Superior temporal gyrus (tissue), 1 donor: Measurements from ENCODE around the gene HMOX2.

Experiments used
- DNase-seq: peaks from one replicate; pipeline ENCODE4 v3.0.0-alpha.2; 2016; ENCODE audit errors: extremely low spot score

HMOX2 gene

GRCh38 chr16:4523686-4524085 lies 47.5 kb downstream of the HMOX2 start:
- DNase-seq = no peak

DNA sequence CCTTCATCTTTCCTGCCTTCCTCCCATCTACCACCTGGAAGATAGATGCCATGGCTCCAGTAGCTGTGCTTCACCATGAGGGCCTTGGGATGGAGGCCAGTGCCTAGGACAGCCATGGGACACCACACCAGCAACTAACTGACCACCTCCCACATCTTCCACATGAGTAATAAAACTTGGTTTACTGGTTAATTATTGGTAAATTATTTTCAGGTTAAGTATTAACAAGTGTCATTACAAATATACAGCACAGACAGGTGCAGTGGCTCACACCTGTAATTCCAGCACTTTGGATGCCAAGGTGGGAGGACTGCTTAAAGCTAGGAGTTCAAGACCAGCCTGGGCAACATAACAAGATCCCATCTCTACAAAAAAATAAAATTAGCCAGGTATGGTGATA lies 48.4 kb downstream of the HMOX2 start:
- no peak for DNase-seq

DNA sequence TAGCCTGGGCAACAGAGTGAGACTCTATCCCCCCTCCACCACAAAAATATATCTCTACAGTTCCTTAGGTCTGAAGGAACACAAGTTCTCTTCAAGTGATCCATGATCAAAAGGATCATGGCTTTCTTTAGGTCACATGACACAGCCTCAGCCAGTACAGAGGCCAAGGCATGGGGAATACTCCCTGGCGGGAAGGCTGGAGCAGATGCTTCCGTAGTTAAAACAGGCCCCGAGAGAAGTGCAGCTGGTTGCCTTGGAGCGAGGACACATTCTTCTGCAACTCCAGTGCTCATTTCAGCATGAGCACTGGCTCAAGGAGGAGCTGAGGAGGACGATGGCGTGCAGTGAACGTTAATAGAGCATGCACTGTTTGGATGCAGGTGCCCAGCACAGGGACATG lies 48.9 kb downstream of the HMOX2 start:
- peak; percentile 24 for DNase-seq

DNA sequence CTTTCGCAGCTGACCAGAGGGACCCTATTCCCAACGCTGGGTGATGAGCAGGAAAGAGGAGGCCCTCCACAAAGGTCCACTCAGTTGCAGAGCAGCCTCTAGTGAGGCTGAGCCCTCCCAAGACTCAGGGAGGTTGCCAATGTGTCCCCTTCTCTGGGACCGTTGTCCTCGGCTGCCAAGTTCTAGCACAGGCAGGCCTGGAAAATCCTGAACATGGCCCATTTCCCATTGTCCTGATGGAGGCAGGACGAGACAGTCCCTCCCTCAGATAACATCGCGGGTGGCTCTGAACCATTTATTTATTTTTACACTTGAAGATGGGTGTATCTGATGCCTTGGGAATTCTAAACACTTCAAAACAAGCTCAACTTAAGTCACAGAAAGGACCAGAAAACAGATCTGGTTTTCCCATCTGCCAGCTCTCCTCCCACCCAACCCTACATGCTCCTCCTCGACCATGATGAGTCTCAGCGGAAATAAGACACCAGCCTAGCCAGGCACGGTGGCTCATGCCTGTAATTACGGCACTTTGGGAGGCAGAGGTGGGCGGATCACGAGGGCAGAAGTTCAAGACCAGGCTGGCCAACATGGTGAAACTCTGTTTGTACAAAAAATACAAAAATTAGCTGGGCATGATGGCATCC lies 49.6 kb downstream of the HMOX2 start:
- no peak for DNase-seq

DNA sequence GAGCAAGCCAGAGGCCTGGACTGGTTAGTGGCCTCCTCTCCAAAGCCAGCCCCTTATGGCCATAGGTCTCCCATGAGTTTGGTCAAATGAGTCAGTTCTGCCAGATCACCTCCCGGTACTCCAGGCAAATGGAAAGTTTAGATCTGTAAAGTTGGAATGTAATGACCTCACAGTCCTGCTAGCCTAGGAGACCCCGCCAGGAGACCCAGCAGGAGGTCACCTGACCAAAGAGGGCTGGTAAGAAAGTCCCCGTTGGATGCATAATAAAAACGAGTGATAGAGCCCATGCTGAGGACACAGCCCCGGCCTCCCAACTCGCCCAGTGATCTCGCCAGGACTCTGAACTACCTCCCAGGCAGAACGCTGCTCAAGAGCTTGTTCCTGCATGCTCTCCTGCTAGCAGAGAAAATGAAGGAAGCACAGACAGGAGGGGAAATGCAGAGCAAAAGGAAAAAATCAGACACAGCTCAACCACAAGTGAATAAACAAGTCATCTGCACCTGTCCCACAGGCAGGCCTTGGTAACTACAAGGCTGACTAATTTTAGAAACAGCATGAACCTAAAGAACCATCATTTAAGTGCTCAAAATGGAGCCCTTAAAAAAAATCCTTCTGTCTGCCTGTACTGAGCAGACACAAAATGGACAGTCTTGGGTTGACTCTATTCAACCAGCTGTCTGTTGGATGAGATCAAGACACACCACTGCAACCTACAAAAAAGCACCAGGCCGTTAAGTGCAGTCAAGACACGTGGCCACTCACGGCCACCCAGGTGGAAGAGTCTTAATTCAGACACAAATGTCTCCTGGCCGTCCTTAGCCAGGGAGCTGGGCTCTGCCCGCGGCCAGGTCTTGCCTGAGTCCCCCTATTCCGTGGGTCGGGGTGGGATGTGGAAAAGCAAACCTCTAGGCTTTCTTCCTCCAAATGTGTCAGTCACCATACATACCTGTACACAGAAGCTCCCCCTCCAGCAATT lies 53.2 kb downstream of the HMOX2 start:
- DNase-seq = no peak

DNA sequence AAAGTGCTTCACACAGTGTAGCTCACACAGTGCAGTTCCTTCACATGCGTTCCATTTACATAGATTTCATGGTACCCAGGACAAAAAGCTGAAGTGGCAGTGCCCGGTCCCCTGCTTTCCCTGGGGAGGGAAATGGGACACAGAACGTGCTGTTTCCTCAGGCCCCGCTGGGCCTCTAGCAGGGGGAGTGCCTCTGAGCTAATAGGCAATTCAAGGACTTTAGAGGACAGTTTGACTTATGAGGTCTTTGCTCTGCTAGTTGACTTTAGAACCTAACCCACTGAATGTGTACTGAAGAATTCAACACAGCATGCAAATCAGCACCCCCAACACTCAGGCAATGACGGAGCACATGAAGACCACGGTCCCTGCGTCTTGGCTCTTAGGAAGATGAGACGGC lies 55.6 kb downstream of the HMOX2 start:
- no peak for DNase-seq

- DNase-seq = no peak
Observed at GRCh38 chr16:4532238-4532637, 56.0 kb downstream of the HMOX2 start.

DNA sequence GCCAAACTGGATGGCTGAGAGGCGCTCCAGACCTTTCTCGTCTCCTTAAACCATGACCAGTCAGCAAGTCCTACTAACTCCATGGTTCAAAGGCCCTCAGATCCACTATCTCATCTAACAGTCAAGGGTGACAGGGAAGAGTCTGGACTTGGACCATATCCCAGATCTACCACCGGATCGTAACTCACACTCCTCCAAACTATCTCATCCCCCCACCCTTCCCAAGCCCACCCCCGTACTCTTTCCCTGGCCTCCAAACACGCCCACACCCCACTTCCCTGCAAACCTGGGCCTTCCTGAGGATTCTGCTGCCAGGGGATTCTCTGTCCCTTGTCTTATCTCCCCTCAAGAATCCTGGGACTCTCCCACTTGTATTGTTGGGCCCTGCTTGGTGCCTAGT lies 57.3 kb downstream of the HMOX2 start:
- no peak for DNase-seq

- peak; percentile 8 for DNase-seq
Observed at GRCh38 chr16:4534151-4534790, 58.1 kb downstream of the HMOX2 start.

DNA sequence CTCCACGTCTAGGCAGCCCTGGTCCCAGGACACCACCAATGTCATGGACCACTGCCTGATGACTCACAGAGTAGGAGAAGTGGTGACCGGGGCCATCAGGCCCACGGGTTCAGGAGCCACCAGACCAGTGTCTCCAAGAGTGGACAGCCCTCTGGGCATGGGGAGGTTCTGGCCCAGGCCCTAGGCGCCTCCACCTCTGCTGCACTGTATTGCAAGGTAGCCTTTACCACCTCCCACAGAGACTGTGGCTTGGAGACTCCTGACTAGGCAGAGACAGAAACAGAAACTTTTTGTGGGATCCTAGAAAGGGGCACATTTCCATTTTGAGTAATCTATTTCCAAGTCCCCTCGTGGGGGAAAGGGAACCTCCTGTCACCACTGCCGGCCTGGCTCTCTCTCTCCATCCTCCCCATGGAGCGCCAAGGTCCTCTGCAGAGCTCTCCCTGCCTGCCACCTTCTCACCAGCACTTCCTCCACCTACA lies 59.5 kb downstream of the HMOX2 start:
- DNase-seq = no peak

DNA sequence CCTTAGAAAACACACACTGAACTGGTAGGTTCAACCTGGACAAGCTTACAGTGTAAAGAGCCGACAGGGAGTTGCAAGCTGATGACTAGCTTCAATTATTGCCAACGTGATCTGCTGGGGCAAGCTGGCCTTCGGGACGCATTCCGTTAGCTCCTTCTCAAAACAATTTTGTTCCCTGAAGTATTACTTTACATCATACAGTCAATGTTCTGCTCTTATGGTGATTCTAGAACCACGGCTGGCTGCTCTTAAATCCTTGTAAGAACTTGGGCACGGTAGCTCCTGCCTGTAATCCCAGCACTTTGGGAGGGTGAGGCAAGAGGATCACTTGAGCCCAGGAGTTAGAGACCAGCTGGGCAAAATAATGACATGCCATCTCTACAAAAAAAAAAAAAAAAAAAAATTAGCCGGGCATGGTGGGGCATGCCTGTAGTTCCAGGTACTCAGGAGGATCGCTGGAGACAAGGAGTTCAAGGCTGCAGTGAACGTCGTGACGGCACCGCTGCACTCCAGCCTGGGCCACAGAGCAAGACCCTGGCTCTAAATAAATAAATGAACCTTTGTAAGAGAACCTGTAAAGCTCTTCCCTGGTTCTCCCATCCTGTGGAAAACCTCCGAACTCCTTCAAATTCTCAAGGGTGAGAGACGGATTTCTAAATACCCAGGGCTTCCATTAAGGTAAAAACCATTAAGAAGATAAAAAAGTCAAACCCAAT lies 60.4 kb downstream of the HMOX2 start:
- DNase-seq = no peak

- peak; percentile 14 for DNase-seq
Observed at GRCh38 chr16:4537376-4538343, 61.5 kb downstream of the HMOX2 start.

DNA sequence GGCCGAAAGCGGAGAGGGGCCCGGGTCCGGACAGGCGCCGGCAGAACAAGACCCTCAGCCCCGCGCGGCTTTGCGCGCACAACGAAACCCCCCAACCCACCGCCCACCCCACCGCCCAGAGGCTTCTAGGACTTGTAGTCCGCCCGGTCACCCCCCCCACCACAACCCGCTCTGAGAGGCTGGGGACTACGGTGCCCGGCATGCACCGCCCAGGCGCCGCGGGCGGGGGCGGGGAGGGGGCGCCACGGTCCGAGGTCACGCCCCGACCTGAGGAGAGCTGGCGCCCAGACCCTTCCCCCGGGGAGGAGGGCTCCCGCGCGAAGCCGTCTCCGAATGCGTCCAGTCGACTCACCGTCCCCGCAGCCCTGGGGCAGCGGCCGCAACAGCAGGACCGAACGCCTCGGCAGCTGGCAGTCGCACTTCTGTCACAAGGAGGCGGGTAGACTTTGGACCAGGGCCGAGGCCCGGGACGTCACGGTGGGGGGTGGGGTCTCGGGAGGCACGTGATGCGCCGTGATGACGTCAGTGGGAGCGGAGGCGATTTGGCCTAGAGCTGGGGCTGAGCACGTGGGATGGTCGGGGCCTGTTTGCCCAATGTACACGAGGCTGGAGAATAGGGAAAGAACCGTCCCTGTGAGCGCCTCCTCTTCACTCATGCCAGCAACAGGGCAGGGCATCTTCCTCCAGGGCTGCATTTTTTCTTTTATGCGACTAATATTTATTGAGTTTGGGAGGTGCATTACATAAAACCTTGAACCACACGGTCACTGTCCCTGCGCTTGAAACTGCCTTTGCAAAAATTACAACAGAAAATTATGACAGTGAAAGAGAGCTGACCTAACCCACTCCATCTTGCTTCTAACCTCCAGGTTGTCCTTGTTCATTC lies 62.4 kb downstream of the HMOX2 start, which contains the start of gene CDIP1:
CDIP1 (minus strand) TSS at position 424 of the 886 bp plus-strand sequence. CDS start 24,643 bp downstream, outside the sequence.
- DNase-seq = peak; percentile 96

DNA sequence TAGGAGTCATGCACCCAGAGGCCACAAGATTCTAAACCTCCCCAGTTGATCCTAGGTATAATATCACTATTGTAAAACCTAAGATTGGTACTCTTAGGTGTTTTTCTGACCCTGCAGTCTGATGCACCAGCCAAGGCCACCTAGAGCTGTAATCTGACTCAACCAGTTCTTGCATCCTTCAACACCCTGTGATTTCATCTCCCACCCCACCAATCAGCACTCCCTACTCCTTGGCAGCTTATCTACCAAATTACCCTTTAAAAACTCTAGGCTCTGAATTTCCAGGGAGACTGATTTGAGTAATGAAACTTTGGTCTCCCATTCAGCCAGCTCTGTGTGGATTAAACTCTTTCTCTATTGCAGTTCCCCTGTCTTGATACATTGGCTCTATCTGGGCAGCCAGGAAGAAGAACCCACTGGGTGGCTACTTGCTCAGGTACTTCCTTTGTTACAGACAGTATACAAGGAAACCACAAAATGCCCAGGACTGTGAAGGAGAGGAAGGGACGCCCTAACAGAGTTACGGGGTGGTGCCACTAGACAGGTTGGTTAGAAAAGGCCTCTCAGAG lies 63.6 kb downstream of the HMOX2 start:
- no peak for DNase-seq

- no peak for DNase-seq
Observed at GRCh38 chr16:4544473-4544872, 68.3 kb downstream of the HMOX2 start.

DNA sequence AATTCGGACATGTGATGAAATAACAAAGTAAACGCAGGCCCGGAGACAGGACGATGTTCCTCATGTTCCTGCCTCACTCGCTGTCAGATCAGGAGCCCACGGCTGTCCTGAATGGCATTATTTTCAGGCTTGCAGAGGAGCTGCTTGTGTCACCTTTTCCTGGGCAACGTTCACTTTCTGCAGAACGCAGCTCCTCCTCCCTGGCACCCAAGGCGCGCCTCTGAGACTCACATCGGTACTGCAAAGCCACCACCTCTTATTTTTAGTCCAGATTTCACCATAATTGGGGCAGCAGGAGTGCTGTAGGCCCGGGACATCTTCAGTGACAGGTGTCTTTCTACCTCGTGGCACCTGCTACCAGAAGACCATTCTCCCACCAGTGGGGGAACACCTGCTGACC lies 71.9 kb downstream of the HMOX2 start:
- DNase-seq = no peak

DNA sequence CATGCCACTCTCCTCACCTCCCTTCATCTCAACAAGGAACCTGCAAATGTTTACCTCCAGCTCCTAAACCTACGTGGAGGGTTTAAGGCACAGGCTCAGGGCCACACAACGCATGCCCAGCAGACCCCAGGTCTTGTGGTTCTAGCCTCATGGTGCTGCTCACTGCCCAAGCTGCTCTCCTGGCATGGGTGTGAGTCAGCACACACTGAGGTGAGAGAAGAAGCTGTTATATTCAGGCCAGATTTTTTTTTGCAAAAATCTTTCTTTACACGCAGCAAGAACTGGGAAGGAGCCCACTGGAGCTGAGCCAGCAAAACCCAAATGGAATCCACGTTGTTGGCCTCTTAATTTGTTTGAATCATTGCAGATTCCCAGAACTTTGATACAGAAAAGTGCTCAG lies 74.4 kb downstream of the HMOX2 start:
- no peak for DNase-seq

- peak; percentile 33 for DNase-seq
Observed at GRCh38 chr16:4552541-4552940, 76.3 kb downstream of the HMOX2 start.

DNA sequence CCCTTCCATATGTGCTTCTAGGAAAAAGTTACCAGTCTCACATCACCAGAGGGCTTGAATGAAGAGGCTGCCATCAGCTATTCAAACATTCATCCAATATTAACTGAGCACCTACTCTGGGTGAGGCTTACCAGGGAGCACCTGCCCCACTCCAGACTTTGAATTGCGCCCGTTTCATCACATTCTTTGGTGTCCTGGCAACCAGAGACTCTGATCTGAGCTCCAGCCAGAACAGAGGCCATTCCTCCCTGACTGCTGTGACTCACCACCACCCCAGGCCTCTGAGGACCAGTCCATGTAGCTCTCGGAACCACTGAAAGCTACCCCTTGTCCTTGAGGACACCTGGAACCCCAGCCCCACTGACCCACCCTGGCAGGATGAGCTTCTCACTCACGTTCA lies 79.9 kb downstream of the HMOX2 start, which contains the start of gene C16orf96:
C16orf96 (plus strand) TSS at position 229 of the 400 bp plus-strand sequence; CDS start at position 379, 150 bp downstream.
- DNase-seq = no peak
